Measurements from ENCODE around the gene ANO8.

The ANO8 gene

GRCh38 chr19:17332677-17333581, 1.7 kb downstream of the ANO8 start:
- Histone ChIP-seq H3K4me1 (ENCODE audit: control insufficient read depth in 2 of 2, insufficient read depth in 1 of 2, low read depth in 1 of 2, low read length in 2 of 2) (peaks cover 8 to 15% of the 10 kb centered on the region in 2 donors), H4K8ac (ENCODE audit: low read depth, low read length) (no peak overlapping the region), H3K4me2 (ENCODE audit: insufficient read depth, low read length, poor library complexity, severe bottlenecking) (no peak overlapping the region), H3K23ac (ENCODE audit: low read depth, low read length, poor library complexity) (peak overlapping the region; percentile 95), H2AFZ (ENCODE audit: low read length) (no peak overlapping the region), H2BK12ac (ENCODE audit: low read length) (no peak overlapping the region), H3K4me3 (ENCODE audit: low read length in 2 of 2) (peak overlapping the region; percentile 41 to 88), H3K14ac (ENCODE audit: low read length) (peak overlapping the region; percentile 14), H4K91ac (ENCODE audit: low read depth, low read length, poor library complexity) (no peak overlapping the region), H3K27ac (replicated peaks; ENCODE audit: low read length) (peak overlapping the region; percentile 15), H3K27me3 (ENCODE audit: control insufficient read depth in 3 of 3, insufficient read depth in 3 of 3, low read depth in 1 of 3, low read length in 3 of 3) (peaks cover 0 to 7% (median 0%) of the 10 kb centered on the region in 3 experiments), H2BK120ac (ENCODE audit: low read depth, low read length) (no peak overlapping the region), H3K4ac (ENCODE audit: low read length) (no peak overlapping the region), H2BK15ac (ENCODE audit: low read length) (no peak overlapping the region), H2BK5ac (ENCODE audit: low read length) (peak overlapping the region; percentile 26), H3K9ac (ENCODE audit: low read depth, low read length, poor library complexity) (peak overlapping the region; percentile 66), H3K36me3 (replicated peaks in 1 of 2; ENCODE audit: control insufficient read depth in 2 of 2, insufficient read depth in 2 of 2, low read length in 2 of 2) (peaks cover 21 to 29% of the 10 kb centered on the region in 2 donors), H3K9me3 (replicated peaks in 1 of 2; ENCODE audit: control insufficient read depth in 2 of 2, insufficient read depth in 1 of 2, low read depth in 1 of 2, low read length in 2 of 2) (peaks cover 3 to 8% of the 10 kb centered on the region in 2 donors), H3K79me1 (ENCODE audit: low read depth, low read length) (peaks cover 4% of the 10 kb centered on the region), H3K18ac (ENCODE audit: low read length) (peak overlapping the region; percentile 21), H2AK5ac (ENCODE audit: low read depth, low read length) (peak overlapping the region; percentile 73)
- no peak for DNase-seq (ENCODE audit: low spot score)
- WGBS, 2 donors (ENCODE audit: extremely low coverage in 2 of 2, insufficient read length in 2 of 2, insufficient replicate concordance in 1 of 2) = no CpG with 5 or more reads among the region's 45 CpGs

GRCh38 chr19:17332360-17332676, 2.3 kb downstream of the ANO8 start:
- H3K79me1 ChIP-seq (ENCODE audit: low read depth, low read length) = peaks cover 4% of the 10 kb centered on the region
- no peak overlapping the region for H2BK120ac ChIP-seq (ENCODE audit: low read depth, low read length)
- no peak overlapping the region for H2BK15ac ChIP-seq (ENCODE audit: low read length)
- no peak overlapping the region for H3K4me3 ChIP-seq (ENCODE audit: low read length in 2 of 2)
- H3K9me3 ChIP-seq (replicated peaks in 1 of 2; ENCODE audit: control insufficient read depth in 2 of 2, insufficient read depth in 1 of 2, low read depth in 1 of 2, low read length in 2 of 2) = peaks cover 3 to 8% of the 10 kb centered on the region in 2 donors
- H3K23ac ChIP-seq (ENCODE audit: low read depth, low read length, poor library complexity) = no peak overlapping the region
- H2BK5ac ChIP-seq (ENCODE audit: low read length) = peak overlapping the region; percentile 26
- H3K4me2 ChIP-seq (ENCODE audit: insufficient read depth, low read length, poor library complexity, severe bottlenecking) = no peak overlapping the region
- no peak overlapping the region for H2BK12ac ChIP-seq (ENCODE audit: low read length)
- H3K27ac ChIP-seq (replicated peaks; ENCODE audit: low read length) = no peak overlapping the region
- no peak for DNase-seq (ENCODE audit: low spot score)
- no peak overlapping the region for H2AK5ac ChIP-seq (ENCODE audit: low read depth, low read length)
- no peak overlapping the region for H2AFZ ChIP-seq (ENCODE audit: low read length)
- H4K91ac ChIP-seq (ENCODE audit: low read depth, low read length, poor library complexity) = no peak overlapping the region
- H3K27me3 ChIP-seq (ENCODE audit: control insufficient read depth in 3 of 3, insufficient read depth in 3 of 3, low read depth in 1 of 3, low read length in 3 of 3) = peaks cover 0 to 7% (median 0%) of the 10 kb centered on the region in 3 experiments
- H3K4ac ChIP-seq (ENCODE audit: low read length) = no peak overlapping the region
- no peak overlapping the region for H3K18ac ChIP-seq (ENCODE audit: low read length)
- no peak overlapping the region for H3K9ac ChIP-seq (ENCODE audit: low read depth, low read length, poor library complexity)
- H3K36me3 ChIP-seq (replicated peaks in 1 of 2; ENCODE audit: control insufficient read depth in 2 of 2, insufficient read depth in 2 of 2, low read length in 2 of 2) = peaks cover 21 to 35% of the 10 kb centered on the region in 2 donors
- no peak overlapping the region for H4K8ac ChIP-seq (ENCODE audit: low read depth, low read length)
- no peak overlapping the region for H3K14ac ChIP-seq (ENCODE audit: low read length)
- WGBS, 2 donors (ENCODE audit: extremely low coverage in 2 of 2, insufficient read length in 2 of 2, insufficient replicate concordance in 1 of 2) = no CpG with 5 or more reads among the region's 8 CpGs
- H3K4me1 ChIP-seq (ENCODE audit: control insufficient read depth in 2 of 2, insufficient read depth in 1 of 2, low read depth in 1 of 2, low read length in 2 of 2) = peaks cover 6 to 18% of the 10 kb centered on the region in 2 donors

GRCh38 chr19:17331045-17331558, 3.6 kb downstream of the ANO8 start:
- H3K79me1 ChIP-seq (ENCODE audit: low read depth, low read length) = peaks cover 7% of the 10 kb centered on the region
- no peak overlapping the region for H3K4me3 ChIP-seq (ENCODE audit: low read length in 2 of 2)
- peaks cover 23 to 47% of the 10 kb centered on the region in 2 donors for H3K36me3 ChIP-seq (replicated peaks in 1 of 2; ENCODE audit: control insufficient read depth in 2 of 2, insufficient read depth in 2 of 2, low read length in 2 of 2)
- H3K23ac ChIP-seq (ENCODE audit: low read depth, low read length, poor library complexity) = no peak overlapping the region
- no peak overlapping the region for H4K91ac ChIP-seq (ENCODE audit: low read depth, low read length, poor library complexity)
- H3K18ac ChIP-seq (ENCODE audit: low read length) = no peak overlapping the region
- WGBS, 2 donors (ENCODE audit: extremely low coverage in 2 of 2, insufficient read length in 2 of 2, insufficient replicate concordance in 1 of 2) = no CpG with 5 or more reads among the region's 13 CpGs
- no peak overlapping the region for H3K4me2 ChIP-seq (ENCODE audit: insufficient read depth, low read length, poor library complexity, severe bottlenecking)
- peaks cover 3 to 8% of the 10 kb centered on the region in 2 donors for H3K9me3 ChIP-seq (replicated peaks in 1 of 2; ENCODE audit: control insufficient read depth in 2 of 2, insufficient read depth in 1 of 2, low read depth in 1 of 2, low read length in 2 of 2)
- no peak overlapping the region for H2BK15ac ChIP-seq (ENCODE audit: low read length)
- DNase-seq (ENCODE audit: low spot score) = no peak
- H2AFZ ChIP-seq (ENCODE audit: low read length) = no peak overlapping the region
- H2AK5ac ChIP-seq (ENCODE audit: low read depth, low read length) = peak overlapping the region; percentile 70
- H3K27ac ChIP-seq (replicated peaks; ENCODE audit: low read length) = no peak overlapping the region
- peaks cover 6 to 22% of the 10 kb centered on the region in 2 donors for H3K4me1 ChIP-seq (ENCODE audit: control insufficient read depth in 2 of 2, insufficient read depth in 1 of 2, low read depth in 1 of 2, low read length in 2 of 2)
- H3K27me3 ChIP-seq (ENCODE audit: control insufficient read depth in 3 of 3, insufficient read depth in 3 of 3, low read depth in 1 of 3, low read length in 3 of 3) = peaks cover 0 to 7% (median 0%) of the 10 kb centered on the region in 3 experiments
- H2BK120ac ChIP-seq (ENCODE audit: low read depth, low read length) = no peak overlapping the region
- H2BK5ac ChIP-seq (ENCODE audit: low read length) = no peak overlapping the region
- no peak overlapping the region for H3K9ac ChIP-seq (ENCODE audit: low read depth, low read length, poor library complexity)
- no peak overlapping the region for H3K4ac ChIP-seq (ENCODE audit: low read length)
- no peak overlapping the region for H4K8ac ChIP-seq (ENCODE audit: low read depth, low read length)
- H3K14ac ChIP-seq (ENCODE audit: low read length) = no peak overlapping the region
- no peak overlapping the region for H2BK12ac ChIP-seq (ENCODE audit: low read length)
